HG02588 (cell line): Measurements from ENCODE around the gene BMPR1A.
"Not testable (repeated sequence)": the region's sequence is repeated elsewhere in the genome, so short reads cannot be mapped to it uniquely, and the experiment has no call there.

Experiments used
- ATAC-seq: cut with Tn5 transposase; IDR thresholded peaks from one replicate; pipeline ENCODE4 v1.9.1; 2021; ENCODE audit warnings: mild to moderate bottlenecking, moderate library complexity; ENCODE audit not compliant: unreplicated experiment

BMPR1A gene

DNA sequence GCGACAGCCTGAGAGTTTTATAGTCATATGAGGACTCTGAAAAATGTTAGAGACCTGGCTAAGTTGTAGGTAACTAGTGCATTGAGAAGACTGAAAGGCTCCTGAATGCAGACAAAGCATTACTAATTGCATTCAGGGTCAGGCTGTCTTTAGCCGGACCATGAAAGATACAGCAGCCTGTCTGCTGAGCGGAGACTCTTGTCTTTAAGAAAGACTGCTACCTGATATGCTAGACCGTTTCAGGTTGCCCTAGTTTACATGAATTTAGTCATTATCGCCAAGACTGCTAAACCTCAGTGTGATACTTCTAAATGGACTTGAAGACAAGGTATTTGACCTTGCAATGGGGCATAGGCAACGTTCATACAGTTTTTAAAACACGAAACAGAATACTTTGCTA is 81.2 kb downstream of the BMPR1A start:
- no peak for ATAC-seq

DNA sequence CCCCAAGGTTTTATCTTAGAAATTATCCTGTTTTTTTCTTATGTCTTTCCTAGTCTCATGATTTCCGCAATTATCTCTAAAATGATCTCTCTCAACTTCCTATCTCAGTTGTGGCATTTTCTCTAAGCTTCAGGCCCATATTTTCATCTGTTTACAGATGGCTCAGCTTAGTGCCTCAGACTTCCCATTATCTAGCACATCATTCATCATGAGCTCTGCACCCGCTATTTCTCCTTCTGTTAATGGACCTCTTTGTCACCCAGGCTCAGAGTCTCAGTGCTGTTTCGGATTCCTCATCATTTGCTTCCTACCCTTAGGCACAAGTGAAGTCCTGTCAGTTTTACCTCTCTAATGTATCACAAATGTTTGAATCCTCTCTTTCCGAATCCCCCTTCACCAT is 84.1 kb downstream of the BMPR1A start:
- ATAC-seq, result no peak

DNA sequence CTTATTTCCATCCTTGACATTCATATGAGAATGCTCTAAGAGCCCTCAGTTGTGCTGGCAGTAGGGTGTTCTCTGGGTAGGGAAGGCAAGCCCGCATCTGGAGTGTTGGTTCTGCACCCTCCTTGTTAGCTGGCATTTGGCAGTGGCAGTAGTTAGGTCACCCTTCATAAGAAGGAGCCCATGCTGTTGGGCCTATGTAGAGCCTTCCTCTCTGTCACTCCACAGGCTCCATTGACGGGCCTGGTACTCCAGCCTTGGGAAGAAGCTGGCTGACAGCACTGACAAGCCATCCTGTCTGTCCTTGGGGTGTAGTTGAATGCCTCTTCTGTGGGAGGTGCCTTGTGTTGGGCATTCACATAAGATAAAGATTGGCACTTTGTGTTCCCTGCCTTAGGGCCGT is 89.7 kb downstream of the BMPR1A start:
- no peak for ATAC-seq

DNA sequence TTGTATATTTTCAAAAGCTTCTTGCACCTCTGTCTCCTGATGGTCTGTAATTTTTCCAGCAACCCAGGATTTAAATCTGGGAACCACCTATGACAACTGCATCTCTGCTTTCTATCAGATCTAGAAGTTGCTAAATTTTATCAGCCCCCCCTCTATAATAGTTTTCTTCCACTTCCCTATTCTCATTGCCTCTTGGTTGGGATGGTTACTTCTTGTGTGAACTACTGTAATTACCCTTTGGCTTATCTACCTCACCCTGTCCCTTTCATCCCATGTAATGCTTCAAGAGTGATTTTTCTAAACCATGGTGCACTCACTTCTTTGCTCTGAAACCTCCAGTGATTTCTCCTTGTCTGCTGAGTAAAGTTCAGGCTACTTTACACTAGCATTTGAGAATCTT is 92.3 kb downstream of the BMPR1A start:
- no peak for ATAC-seq

DNA sequence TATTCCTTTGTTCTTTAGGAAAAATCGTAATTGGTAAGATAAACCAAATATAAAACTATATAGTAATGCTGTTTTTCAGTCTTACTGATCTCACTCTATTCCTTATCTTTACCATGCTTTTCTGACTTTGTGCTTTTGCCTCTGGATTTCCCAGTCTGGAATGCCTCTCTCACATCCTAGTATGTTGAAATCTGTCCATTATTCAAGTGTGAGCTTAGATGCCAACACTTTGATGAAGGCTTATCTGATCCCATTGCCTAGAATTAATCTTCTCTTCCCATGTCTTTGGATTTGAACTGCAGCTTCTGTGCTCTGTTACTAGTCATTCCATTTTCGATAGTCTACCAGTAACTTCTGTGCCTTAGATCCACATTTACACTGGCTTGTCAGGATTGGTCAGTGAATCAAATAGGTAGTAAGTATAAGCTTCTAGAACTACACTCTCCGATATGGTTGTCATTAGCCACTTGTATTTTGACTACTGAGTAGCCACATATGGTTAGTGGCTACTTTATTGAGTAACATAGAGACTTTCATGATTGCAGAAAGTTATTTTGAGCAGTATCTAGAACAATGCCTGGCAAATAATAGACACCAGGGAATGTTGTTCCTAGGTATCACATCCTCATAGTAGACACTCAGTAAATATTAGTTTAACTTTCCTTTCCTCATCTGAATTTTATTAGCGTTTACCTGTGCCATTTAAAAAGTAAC is 92.9 kb downstream of the BMPR1A start:
- ATAC-seq, result peak; percentile 85

DNA sequence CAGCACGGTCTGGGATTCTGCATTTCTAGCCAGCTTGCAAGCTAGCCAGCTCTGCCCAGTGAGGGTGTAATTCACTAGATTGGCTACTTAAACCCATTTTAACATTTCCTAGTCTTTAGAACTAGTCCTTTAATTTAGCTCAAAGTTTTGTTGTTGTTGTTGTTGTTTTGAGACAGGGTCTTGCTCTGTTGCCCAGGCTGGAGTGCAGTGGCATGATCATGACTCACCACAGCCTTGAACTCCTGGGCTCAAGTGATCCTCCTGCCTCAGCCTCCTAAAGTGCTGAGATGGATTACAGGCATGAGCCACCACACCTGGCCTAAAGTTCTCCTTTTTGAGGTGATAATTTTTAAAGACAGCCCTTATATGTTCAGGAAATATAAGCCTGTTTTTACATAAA is 94.1 kb downstream of the BMPR1A start:
- no peak for ATAC-seq

DNA sequence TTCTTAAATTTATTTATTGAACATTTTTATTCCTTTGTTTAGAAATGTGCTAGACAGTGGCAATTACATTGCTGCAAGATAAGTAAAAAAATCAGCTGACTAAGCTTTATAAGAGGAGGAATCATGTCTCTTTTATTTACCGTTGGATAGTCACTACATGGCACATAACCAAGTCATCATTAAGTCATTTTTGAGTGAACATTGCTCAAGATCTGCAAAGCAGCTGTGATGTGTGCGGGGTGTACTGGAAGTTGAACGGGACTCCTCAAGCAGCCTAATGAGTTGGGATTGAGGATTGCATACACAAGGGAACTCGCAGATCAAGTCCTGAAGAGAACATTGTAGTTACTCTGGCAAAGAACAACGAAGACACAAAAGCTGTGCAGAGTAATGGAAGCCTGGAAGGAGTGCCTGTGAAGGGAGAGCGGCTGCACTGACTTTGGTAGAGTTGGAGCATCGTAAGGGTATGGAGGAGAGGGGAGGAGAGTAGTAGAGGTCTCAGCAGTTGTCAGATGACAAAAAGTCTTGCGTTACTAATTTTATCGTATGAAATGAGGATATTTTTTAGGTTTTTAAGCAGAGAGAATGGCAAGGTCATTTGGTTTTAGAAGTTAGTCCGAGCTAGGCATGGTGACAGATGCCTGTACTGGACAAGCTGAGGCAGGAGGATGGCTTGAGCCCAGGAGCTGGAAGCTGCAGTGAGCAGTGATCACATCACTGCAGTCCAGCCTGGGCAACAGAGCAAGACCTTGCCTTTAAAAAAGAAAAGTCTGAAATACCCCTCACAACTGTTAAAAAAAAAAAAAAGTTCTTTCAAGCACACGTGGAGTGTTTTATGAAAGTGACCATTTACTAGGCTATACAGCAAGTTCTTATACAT is 95.1 kb downstream of the BMPR1A start:
- no peak for ATAC-seq

DNA sequence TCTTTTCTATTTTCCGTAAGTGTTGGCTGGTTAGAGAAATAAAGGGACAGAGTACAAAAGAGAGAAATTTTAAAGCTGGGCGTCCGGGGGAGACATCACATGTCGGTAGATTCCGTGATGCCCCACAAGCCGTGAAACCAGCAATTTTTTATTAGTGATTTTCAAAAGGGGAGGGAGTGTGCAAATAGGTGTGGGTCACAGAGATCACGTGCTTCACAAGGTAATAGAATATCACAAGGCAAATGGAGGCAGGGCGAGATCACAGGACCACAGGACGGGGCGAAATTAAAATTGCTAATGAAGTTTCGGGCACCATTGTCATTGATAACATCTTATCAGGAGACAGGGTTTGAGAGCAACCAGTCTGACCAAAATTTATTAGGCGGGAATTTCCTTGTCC is 97.2 kb downstream of the BMPR1A start:
- ATAC-seq, result not testable (repeated sequence)

DNA sequence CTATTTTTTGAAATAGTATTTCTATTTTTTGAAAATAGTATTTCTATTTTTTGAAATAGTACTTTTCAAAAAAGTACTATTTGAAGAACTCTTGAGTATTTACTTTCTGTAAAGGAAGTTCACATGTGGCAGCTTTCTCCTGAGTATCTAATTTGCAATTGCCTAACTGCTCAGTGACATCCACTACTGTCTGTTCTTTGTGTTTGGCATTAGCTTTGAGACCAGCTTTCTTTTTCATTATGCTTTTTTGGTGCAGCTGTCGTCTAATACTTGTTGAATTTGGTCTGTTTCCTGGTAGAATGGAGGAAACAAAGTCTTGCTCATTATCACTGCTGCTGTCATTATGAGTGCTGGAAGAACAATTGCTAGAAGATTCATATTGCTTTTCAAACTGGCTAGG is 99.1 kb downstream of the BMPR1A start:
- ATAC-seq, result no peak

DNA sequence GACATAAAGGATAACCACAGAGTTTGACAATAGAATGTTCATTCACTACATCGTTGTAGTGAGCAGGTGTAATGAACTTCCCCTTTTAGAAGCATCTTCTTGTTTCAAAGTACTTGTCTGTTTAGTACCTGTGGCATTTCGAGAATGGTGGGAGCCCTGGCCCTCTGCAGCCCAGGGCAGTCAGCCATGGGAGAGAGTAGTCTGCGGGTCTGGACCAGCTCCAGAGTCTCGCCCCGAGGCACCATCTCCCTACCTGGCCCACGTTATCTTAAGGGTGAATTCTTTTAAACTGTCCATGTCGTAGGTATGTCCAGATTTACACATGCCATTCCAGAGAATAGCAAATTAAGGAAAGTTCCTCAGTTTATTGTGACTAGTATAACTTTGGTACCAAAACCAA is 99.7 kb downstream of the BMPR1A start:
- ATAC-seq, result no peak

DNA sequence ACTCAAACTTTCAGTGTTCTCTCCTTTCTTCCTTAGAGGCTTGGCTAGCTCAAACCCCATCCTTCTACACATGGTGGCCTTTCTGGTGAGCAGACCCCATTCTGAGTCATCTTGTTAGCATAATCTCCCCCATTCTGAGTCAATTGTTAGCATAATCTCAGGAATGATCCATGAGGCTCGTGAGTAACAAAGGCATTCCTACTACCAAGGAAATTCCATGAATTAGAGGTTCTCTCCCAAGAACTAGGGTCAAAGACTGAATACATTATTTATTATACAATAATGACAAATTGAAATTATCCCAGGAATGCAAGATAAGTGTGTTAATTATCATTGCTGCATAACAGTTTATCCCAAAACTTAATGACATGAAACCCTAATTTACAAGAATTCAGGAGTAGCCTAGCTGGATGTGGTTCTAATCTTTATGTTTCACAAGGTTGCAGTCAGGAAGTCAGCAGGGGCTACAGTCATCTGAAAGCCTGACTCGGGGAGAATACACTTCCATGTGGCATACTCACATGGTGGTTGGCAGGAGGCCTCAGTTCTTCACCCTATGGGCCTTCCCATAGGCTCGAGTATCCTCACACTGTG is 100.8 kb downstream of the BMPR1A start:
- no peak for ATAC-seq

DNA sequence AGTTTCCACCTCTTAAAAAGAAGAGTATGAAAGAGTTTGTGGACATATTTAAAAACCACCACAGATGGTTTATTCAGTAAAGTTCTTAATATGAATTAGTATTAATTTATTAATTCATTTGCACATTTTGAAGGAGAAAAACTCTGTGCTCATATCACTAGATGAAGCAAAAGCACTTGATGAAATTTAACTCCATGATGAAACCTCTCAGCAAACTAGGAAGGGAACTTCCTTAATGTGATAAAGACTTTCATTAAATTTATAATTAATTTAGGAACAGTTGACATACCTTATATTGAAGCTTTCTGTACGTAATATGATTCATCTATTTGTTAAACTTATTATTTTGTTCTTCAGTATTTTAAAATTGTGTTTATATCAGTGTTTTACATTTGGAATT is 101.6 kb downstream of the BMPR1A start:
- ATAC-seq, result no peak

DNA sequence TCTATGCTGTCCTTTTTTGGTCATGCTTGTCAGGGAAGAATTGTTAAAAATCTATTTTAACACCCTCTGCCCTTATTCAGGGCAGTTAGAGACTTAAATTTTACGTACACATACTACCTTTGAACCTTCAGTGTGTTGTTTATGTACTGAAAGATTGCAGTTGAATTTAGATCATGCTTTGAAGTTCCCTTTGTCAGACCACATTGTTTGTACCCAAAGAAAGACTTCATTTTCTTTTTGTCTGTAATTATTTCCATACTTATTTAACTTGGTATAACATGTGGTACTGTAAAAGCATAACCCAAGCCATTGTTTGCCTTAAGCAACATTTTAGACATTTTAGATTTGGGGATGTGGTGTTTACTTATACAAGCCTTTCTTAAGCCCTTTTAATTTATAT is 104.9 kb downstream of the BMPR1A start:
- no peak for ATAC-seq

DNA sequence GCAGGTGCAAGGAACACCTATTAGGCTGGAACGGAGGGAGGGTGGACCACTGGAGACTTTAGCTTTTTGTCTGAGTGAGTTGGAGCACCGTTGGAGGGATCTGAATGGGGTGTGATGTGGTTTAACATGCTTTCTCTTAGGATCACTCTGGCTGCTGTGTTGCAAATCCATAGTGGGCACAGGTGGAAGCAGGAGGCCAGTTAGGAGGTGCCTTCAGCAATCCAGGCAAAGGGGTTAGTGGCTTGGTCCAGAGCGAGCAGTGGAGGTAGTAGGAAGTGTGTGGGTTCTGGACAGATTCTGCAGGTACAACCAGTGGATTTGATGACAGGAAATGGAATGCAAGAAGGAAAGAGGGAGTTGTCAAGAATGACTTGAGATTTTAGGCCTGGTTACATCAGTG is 106.0 kb downstream of the BMPR1A start:
- no peak for ATAC-seq

DNA sequence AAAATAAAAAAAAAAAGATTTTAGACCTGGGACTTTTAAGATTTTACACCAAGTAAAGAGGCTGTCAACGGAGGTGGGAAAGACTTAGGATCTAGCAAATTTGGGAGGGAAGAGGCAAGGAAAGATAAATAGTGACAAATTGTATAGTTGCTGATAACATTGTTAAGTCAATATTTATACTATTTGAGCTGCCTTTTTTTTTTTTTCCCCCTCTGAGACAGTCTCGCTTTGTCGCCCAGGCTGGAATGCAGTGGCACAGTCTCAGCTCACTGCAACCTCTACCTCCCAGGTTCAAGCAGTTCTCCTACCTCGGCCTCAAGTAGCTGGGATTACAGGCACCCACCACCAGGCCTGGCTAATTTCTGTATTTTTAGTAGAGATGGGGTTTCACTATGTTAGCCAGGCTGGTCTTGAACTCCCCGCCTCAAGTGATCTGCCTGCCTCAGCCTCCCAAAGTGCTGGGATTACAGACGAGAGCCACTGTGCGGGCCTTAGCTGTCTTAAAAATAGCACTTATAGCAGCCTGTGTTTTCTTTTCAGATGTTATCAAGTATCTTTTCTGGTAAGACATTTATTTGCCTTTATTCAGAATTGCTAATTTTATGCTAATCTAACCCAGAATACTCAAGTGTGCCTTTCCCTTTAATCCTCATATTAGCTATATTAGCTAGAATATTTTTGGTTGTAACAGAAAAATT is 106.5 kb downstream of the BMPR1A start:
- ATAC-seq, result no peak

DNA sequence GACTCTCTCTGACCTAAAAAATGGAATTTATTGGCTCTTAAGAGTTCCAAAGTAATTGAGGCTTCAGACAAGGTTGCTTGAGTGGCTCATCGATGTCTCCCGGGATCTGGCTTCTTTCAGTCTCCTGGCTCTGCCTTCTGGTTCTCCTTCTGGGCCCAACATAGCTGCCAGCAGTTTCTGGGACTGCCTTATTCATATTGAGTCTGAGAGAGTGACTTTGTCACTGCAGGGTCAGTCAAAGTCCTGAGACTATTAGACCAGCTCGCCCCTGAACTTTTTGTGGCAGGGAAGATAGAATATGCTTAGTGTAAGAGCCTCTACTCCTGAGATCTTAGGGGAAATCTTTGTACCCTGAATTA is 107.0 kb downstream of the BMPR1A start:
- ATAC-seq, result no peak

DNA sequence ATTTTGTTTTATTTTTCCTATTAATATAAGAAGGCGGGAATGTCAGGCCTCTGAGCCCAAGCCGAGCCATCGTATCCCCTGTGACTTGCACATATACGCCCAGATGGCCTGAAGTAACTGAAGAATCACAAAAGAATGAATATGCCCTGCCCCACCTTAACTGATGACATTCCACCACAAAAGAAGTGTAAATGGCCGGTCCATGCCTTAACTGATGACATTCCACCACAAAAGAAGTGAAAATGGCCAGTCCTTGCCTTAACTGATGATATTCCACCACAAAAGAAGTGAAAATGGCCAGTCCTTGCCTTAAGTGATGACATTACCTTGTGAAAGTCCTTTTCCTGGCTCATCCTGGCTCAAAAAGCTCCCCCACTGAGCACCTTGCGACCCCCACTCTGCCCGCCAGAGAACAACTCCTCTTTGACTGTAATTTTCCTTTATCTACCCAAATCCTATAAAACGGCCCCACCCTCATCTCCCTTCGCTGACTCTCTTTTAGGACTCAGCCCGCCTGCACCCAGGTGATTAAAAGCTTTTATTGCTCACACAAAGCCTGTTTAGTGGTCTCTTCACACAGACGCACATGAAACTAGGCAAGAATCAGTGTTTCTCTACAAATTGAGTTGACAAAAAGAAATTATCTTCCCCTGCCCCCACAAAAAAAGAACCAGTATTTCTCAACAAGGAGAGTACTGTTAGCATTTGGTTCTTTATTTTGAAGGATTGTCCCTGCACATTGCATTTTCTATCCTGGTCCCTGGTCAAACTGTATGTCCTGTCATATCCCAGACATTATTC is 108.8 kb downstream of the BMPR1A start:
- not testable (repeated sequence) for ATAC-seq

DNA sequence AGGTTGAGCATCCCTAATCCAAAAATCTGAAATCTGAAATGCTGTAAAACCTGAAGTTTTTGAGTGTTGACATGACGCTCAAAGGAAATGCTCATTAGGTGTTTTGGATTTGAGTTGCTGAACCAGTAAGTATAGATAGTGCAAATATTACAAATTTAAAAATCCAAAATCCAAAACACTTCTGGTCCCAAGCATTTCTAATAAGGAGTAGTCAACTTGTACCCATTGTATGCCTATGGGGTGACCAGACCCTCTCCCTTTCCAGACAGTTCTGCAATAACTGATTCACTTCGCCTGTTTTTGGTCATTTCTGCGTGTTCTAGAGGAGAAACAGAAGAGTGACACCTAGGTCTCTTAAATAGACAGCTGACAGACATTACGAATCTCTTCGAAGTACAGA is 110.7 kb downstream of the BMPR1A start:
- ATAC-seq, result no peak

DNA sequence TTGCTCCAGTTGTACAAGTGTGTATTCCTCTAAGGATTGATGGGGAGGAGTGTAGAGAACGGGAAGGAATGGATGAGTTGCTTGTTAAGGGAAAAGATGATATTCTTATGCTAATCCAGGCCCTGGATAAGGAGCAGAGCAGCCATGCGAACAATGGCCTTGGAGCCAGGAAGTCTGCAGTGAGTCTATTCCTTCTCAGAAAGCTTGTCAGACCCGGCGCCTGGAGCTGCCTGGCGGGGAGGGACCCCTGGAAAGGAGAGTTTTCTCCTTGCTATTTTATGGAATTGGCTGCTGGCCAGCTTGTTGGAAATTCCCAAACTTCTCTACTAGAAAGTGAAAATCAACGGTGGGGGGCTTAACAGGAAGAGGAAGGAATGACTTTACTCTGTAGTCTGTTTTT is 111.9 kb downstream of the BMPR1A start:
- ATAC-seq, result no peak

DNA sequence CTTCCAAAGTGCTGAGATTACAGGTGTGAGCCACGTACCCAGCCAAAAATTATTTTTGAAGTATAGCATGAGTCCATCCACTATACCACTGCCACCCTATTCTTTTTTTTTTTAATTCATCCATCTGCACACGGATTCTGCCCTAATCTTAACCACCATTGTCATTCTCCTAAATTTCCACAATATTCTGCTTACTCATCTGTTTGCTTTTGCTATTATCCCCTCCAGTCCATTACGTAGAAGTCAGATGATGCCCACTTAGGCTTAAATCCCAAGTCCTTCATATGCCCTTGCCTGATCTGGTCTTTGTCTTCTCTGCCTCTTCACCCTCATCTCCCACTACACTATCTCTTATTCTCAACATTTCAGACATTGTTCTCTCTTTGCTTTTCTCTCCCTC is 114.3 kb downstream of the BMPR1A start:
- no peak for ATAC-seq
